CD14-positive monocyte (primary cell): ENCODE measurements around the gene KIAA1191. TPM values are rescaled to one million over a fixed set of nuclear protein-coding genes. Genes with fewer than 3 reads are reported as not detected.

Source experiments
- DNase-seq, 3 donors: peaks; one replicate each; pipeline ENCODE4 v3.0.0-alpha.2; 2011 to 2022
- H2AFZ ChIP-seq: 2 replicates; pipeline ENCODE4 v1.6.0; 2012; ENCODE audit warnings: mild to moderate bottlenecking, low read depth, low read length, inconsistent platforms; ENCODE audit not compliant: insufficient read depth, poor library complexity, severe bottlenecking
- H3K27ac ChIP-seq, 2 donors: 1 replicate in 1 of 2; 2 replicates in 1 of 2; pipeline ENCODE4 v1.5.1; 2012 to 2013; ENCODE audit warnings: low read length in 2 of 2, control low read depth in 1 of 2, inconsistent platforms in 1 of 2, low read depth in 1 of 2, mild to moderate bottlenecking in 1 of 2
- H3K27me3 ChIP-seq, 2 donors: one replicate each; pipeline versions ENCODE4 v1.6.0 to v1.6.1; 2011 to 2013; ENCODE audit warnings: low read length in 2 of 2; ENCODE audit not compliant: control insufficient read depth in 2 of 2, insufficient read depth in 2 of 2
- H3K36me3 ChIP-seq, 2 donors: replicated peaks in 1 of 2; 1 replicate in 1 of 2; 2 replicates in 1 of 2; pipeline versions ENCODE4 v1.5.1 to v1.6.1; 2012 to 2013; ENCODE audit warnings: low read length in 2 of 2, control low read depth in 1 of 2, inconsistent platforms in 1 of 2, mild to moderate bottlenecking in 1 of 2; ENCODE audit not compliant: insufficient read depth in 2 of 2, control insufficient read depth in 1 of 2
- H3K4me1 ChIP-seq, 2 donors: 1 replicate in 1 of 2; 2 replicates in 1 of 2; pipeline versions ENCODE4 v1.5.1 to v1.6.1; 2012 to 2013; ENCODE audit warnings: low read length in 2 of 2, control low read depth in 1 of 2, inconsistent platforms in 1 of 2, mild to moderate bottlenecking in 1 of 2, moderate library complexity in 1 of 2; ENCODE audit not compliant: insufficient read depth in 2 of 2, control insufficient read depth in 1 of 2
- H3K4me2 ChIP-seq: replicated peaks from 2 replicates; pipeline ENCODE3; 2012; ENCODE audit warnings: low read length, moderate library complexity, mild to moderate bottlenecking; ENCODE audit not compliant: poor library complexity, severe bottlenecking; ENCODE audit errors: extremely low read depth
- H3K4me3 ChIP-seq, 3 experiments: fragments of 200-600 bp in 1 of 3; sonication (generic) in 1 of 3; replicated peaks in 1 of 3; 1 replicate in 2 of 3; 2 replicates in 1 of 3; pipeline ENCODE4 v1.5.1; 2011 to 2013; ENCODE audit warnings: low read length in 3 of 3, mild to moderate bottlenecking in 3 of 3, control low read depth in 2 of 3, low read depth in 2 of 3, inconsistent platforms in 1 of 3, moderate library complexity in 1 of 3
- H3K79me2 ChIP-seq: 2 replicates; pipeline ENCODE4 v1.6.0; 2012; ENCODE audit warnings: mild to moderate bottlenecking, control low read depth, inconsistent platforms, low read length, moderate library complexity; ENCODE audit not compliant: insufficient read depth
- H3K9ac ChIP-seq: 2 replicates; pipeline ENCODE4 v1.6.0; 2017; ENCODE audit warnings: low read length, mild to moderate bottlenecking; ENCODE audit not compliant: insufficient read depth, poor library complexity, severe bottlenecking
- H3K9me3 ChIP-seq, 2 donors: replicated peaks in 1 of 2; 1 replicate in 1 of 2; 2 replicates in 1 of 2; pipeline versions ENCODE4 v1.5.1 to v1.6.1; 2012 to 2013; ENCODE audit warnings: low read length in 2 of 2, control low read depth in 1 of 2; ENCODE audit not compliant: control insufficient read depth in 1 of 2, insufficient read depth in 1 of 2
- H4K20me1 ChIP-seq: 2 replicates; pipeline ENCODE4 v1.6.0; 2012; ENCODE audit warnings: mild to moderate bottlenecking, low read length, control low read depth, moderate library complexity; ENCODE audit not compliant: insufficient read depth
- H3K27ac Mint-ChIP-seq, 7 donors: one replicate each; pipeline ENCODE4 v1.8.0; 2020; ENCODE audit warnings: mild to moderate bottlenecking in 7 of 7, mixed read lengths in 7 of 7, moderate library complexity in 6 of 7, inconsistent platforms in 2 of 7
- H3K27me3 Mint-ChIP-seq, 3 donors: one replicate each; pipeline ENCODE4 v1.8.0; 2021 to 2022; ENCODE audit warnings: low read depth in 3 of 3, mild to moderate bottlenecking in 3 of 3, mixed read lengths in 3 of 3, moderate library complexity in 3 of 3, inconsistent platforms in 1 of 3
- H3K36me3 Mint-ChIP-seq, 2 donors: one replicate each; pipeline ENCODE4 v1.8.0; 2020; ENCODE audit warnings: mixed read lengths in 2 of 2, inconsistent platforms in 1 of 2, mild to moderate bottlenecking in 1 of 2
- H3K4me1 Mint-ChIP-seq: one replicate; pipeline ENCODE4 v1.8.0; 2020; ENCODE audit warnings: mild to moderate bottlenecking, mixed read lengths
- H3K4me3 Mint-ChIP-seq, 2 donors: one replicate each; pipeline ENCODE4 v1.8.0; 2020; ENCODE audit warnings: mild to moderate bottlenecking in 2 of 2, mixed read lengths in 2 of 2, moderate library complexity in 1 of 2
- H3K9me3 Mint-ChIP-seq, 7 donors: one replicate each; pipeline ENCODE4 v1.8.0; 2020 to 2022; ENCODE audit warnings: mixed read lengths in 7 of 7, mild to moderate bottlenecking in 6 of 7, moderate library complexity in 6 of 7, inconsistent platforms in 2 of 7
- CTCF ChIP-seq: fragments of 200-600 bp; IDR thresholded peaks from one replicate; pipeline ENCODE4 v1.8.0; 2022; ENCODE audit warnings: antibody characterized with exemption, mild to moderate bottlenecking
- WGBS: methylation state at CpG from one replicate; pipeline ENCODE4 v1.1.5; 2013; ENCODE audit warnings: missing lambda C conversion rate; ENCODE audit not compliant: insufficient coverage; 5-methylcytosine and 5-hydroxymethylcytosine counted together
- intact Hi-C, 2 donors: fragments of 100-400 bp; cut with micrococcal nuclease; formaldehyde crosslinking; loops; one replicate each; pipeline versions ENCODE4 v1.15.0 to v1.15.1; 2023
- polyA plus RNA-seq, 3 donors: library from polyadenylated mRNA; depleted of rRNA in 1 of 3; unstranded in 2 of 3; stranded (reverse) in 1 of 3; fragments of 300-500 nt in 2 of 3; fragments of >200 nt in 1 of 3; fragmentation: Illumina TruSeq in 2 of 3; gene quantifications; 1 replicate in 2 of 3; 2 replicates in 1 of 3; pipeline ENCODE4 v1.2.3, GENCODE V29; 2012 to 2021

Gene KIAA1191
- polyA plus RNA-seq, 3 donors = 32.3 to 36.4 (median 32.5) TPM

- H3K79me2 ChIP-seq = peaks cover 41% of the 10 kb centered on the region
- Mint-ChIP-seq H3K36me3 (peaks cover 45 to 63% of the 10 kb centered on the region in 2 donors), H3K27me3 (peaks cover 0 to 2% (median 0%) of the 10 kb centered on the region in 3 donors), H3K4me3 (peak overlapping the region; percentile 98 to 99), H3K27ac (peak overlapping the region; percentile 98 to 100 (median 100)), H3K9me3 (no peaks in the 10 kb centered on the region), H3K4me1 (peaks cover 47% of the 10 kb centered on the region)
- H3K9me3 ChIP-seq = no peaks in the 10 kb centered on the region
- intact Hi-C loops = loop anchor here (2.0 to 10.0 kb wide), 4 partner anchors 27 to 149 kb away; partner anchors contain the start of genes FAF2 (in 2 of the 2), RNF44 (in 2 of the 2) and KIAA1191 (in 1 of the 2)
- H3K4me1 ChIP-seq = peaks cover 34 to 45% of the 10 kb centered on the region in 2 donors
- peak overlapping the region; percentile 95 to 96 for H3K27ac ChIP-seq
- no peaks in the 10 kb centered on the region for H3K27me3 ChIP-seq
- peak overlapping the region; percentile 97 for H3K4me2 ChIP-seq
- H4K20me1 ChIP-seq = peaks cover 11% of the 10 kb centered on the region
- under 1% methylated on average over 29 of the region's 29 CpGs for WGBS
- DNase-seq = no peak
- H3K4me3 ChIP-seq = peak overlapping the region; percentile 66 to 98 (median 73)
- H2AFZ ChIP-seq = peak overlapping the region; percentile 93
- H3K36me3 ChIP-seq = peaks cover 32 to 63% of the 10 kb centered on the region in 2 donors
- no peak for TF ChIP-seq CTCF
- H3K9ac ChIP-seq = peak overlapping the region; percentile 83
Measured at GRCh38 chr5:176388003-176388443, 26.5 kb upstream of the KIAA1191 start.

- Histone ChIP-seq H3K4me1 (peaks cover 30 to 42% of the 10 kb centered on the region in 2 donors), H3K36me3 (peaks cover 32 to 63% of the 10 kb centered on the region in 2 donors), H3K79me2 (peaks cover 41% of the 10 kb centered on the region)
Measured at GRCh38 chr5:176387384-176387925, 25.9 kb upstream of the KIAA1191 start.

More at GRCh38 chr5:176387384-176387925, 25.9 kb upstream of the KIAA1191 start:
- 0% methylated on average over 2 of the region's 8 CpGs for WGBS
- Histone ChIP-seq H3K27me3 (no peaks in the 10 kb centered on the region), H3K4me3 (peak overlapping the region; percentile 66 to 98 (median 73)), H2AFZ (no peak overlapping the region), H3K27ac (peak overlapping the region in 1 of 2 donors; percentile 95), H3K9ac (peak overlapping the region; percentile 83), H3K9me3 (no peaks in the 10 kb centered on the region), H4K20me1 (peaks cover 11% of the 10 kb centered on the region), H3K4me2 (peak overlapping the region; percentile 97)
- peaks cover 44% of the 10 kb centered on the region for H3K4me1 Mint-ChIP-seq
- H3K9me3 Mint-ChIP-seq = no peaks in the 10 kb centered on the region
- H3K27me3 Mint-ChIP-seq = peaks cover 0 to 2% (median 0%) of the 10 kb centered on the region in 3 donors
- H3K27ac Mint-ChIP-seq = peak overlapping the region in 6 of 7 donors; percentile 74 to 100 (median 99)
- no peak for DNase-seq
- no peak for TF ChIP-seq CTCF
- intact Hi-C loops = loop anchor here in 1 of 2 donors (10.0 kb wide), 1 partner anchor 147 kb away; the partner anchor contains the start of gene RNF44
- H3K36me3 Mint-ChIP-seq = peaks cover 48 to 62% of the 10 kb centered on the region in 2 donors
- H3K4me3 Mint-ChIP-seq = peak overlapping the region; percentile 98 to 99
